K562 (cell line): ENCODE data around the gene RELCH. TPM values are rescaled to one million over a fixed set of nuclear protein-coding genes. Genes with fewer than 3 reads are reported as not detected.

Source experiments
- CBX5 ChIP-seq: IDR thresholded peaks from 2 replicates; pipeline ENCODE4 v1.6.1; 2014; ENCODE audit warnings: low read depth, borderline replicate concordance
- CBX8 ChIP-seq: fragments of 200-600 bp; sonication (generic); IDR thresholded peaks from 2 replicates; pipeline ENCODE4 v1.6.1; 2012; ENCODE audit warnings: borderline replicate concordance, mixed run types, low read depth, mild to moderate bottlenecking, moderate library complexity, mixed read lengths, low read length, control low read depth, inconsistent platforms; ENCODE audit not compliant: poor library complexity, severe bottlenecking; ENCODE audit errors: extremely low read depth
- CREM ChIP-seq: IDR thresholded peaks from 2 replicates; pipeline ENCODE4 v1.6.1; 2014; ENCODE audit warnings: antibody characterized with exemption, low read depth
- FUS ChIP-seq: fragments of 200-400 bp; formaldehyde crosslinking; optimal IDR thresholded peaks from 2 replicates; pipeline ENCODE3; 2017; ENCODE audit warnings: low read depth, low read length
- GTF2A2 ChIP-seq: IDR thresholded peaks from 2 replicates; pipeline ENCODE4 v1.6.1; 2016; ENCODE audit warnings: mild to moderate bottlenecking, missing genetic modification characterization, missing compliant biosample characterization
- HDAC2 ChIP-seq: fragments of 450-650 bp; IDR thresholded peaks from 2 replicates; pipeline ENCODE4 v1.6.1; 2016; ENCODE audit warnings: mild to moderate bottlenecking
- HMG20A ChIP-seq: fragments of 450-650 bp; formaldehyde crosslinking; conservative IDR thresholded peaks from 2 replicates; pipeline ENCODE4 v1.4.0; 2020; ENCODE audit warnings: mild to moderate bottlenecking, mixed read lengths
- HNRNPUL1 ChIP-seq: fragments of 200-400 bp; formaldehyde crosslinking; IDR thresholded peaks from 2 replicates; pipeline ENCODE4 v1.6.1; 2017; ENCODE audit warnings: low read length
- JUN ChIP-seq, 2 experiments: sonication (generic) in 1 of 2; formaldehyde crosslinking in 1 of 2; IDR thresholded peaks; 2 replicates each; pipeline versions ENCODE4 v1.6.1 to v1.8.0; 2012 to 2022; ENCODE audit warnings: borderline replicate concordance in 2 of 2, mild to moderate bottlenecking in 2 of 2, improper control_type of control experiment in 1 of 2, low read depth in 1 of 2, low read length in 1 of 2, missing genetic modification reagents in 1 of 2
- MEIS2 ChIP-seq: fragments of 450-650 bp; IDR thresholded peaks from 2 replicates; pipeline ENCODE4 v1.6.1; 2014; ENCODE audit warnings: mild to moderate bottlenecking; ENCODE audit not compliant: partially characterized antibody
- MYC ChIP-seq, 2 experiments: fragments of 250-450 bp in 1 of 2; sonication (Bioruptor Pico) in 1 of 2; IDR thresholded peaks; 2 replicates each; pipeline versions ENCODE4 v1.5.1 to v1.6.1; 2012 to 2021; ENCODE audit warnings: low read depth in 2 of 2, borderline replicate concordance in 1 of 2, improper control_type of control experiment in 1 of 2, low read length in 1 of 2, mild to moderate bottlenecking in 1 of 2, moderate library complexity in 1 of 2
- RUNX1 ChIP-seq: sonication (generic); IDR thresholded peaks from 2 replicates; pipeline ENCODE4 v1.6.1; 2016; ENCODE audit warnings: antibody characterized with exemption, low read depth
- SMARCA4 ChIP-seq: fragments of 450-650 bp; IDR thresholded peaks from 2 replicates; pipeline ENCODE4 v1.6.1; 2016
- ZKSCAN3 ChIP-seq: fragments of 250-450 bp; sonication (Bioruptor Pico); IDR thresholded peaks from 2 replicates; pipeline ENCODE4 v1.4.0; 2020
- ZNF12 ChIP-seq: sonication (generic); formaldehyde crosslinking; IDR thresholded peaks from 2 replicates; pipeline ENCODE4 v1.4.0; 2020; ENCODE audit warnings: mild to moderate bottlenecking, missing genetic modification reagents
- ZNF217 ChIP-seq: sonication (generic); formaldehyde crosslinking; IDR thresholded peaks from 2 replicates; pipeline ENCODE4 v1.8.0; 2022; ENCODE audit warnings: mild to moderate bottlenecking, missing genetic modification reagents
- ZNF24 ChIP-seq: fragments of 450-650 bp; IDR thresholded peaks from 2 replicates; pipeline ENCODE4 v1.6.1; 2016
- polyA plus RNA-seq, 8 experiments: library from polyadenylated mRNA; depleted of rRNA in 4 of 8; stranded (reverse) in 5 of 8; unstranded in 3 of 8; fragments of >200 nt; fragmentation: Nextera tagmentation in 2 of 8; fragmentation: Illumina TruSeq in 1 of 8; extraction: Ambion mirVana in 2 of 8; extraction: Trizol in 1 of 8; gene quantifications; 2 replicates each; pipeline versions ENCODE4 v1.2.1 to v1.2.3, GENCODE V29; 2011 to 2014; ENCODE audit warnings: inconsistent platforms in 1 of 8, missing spikeins in 1 of 8
- total RNA-seq, 7 experiments: library from RNA; depleted of rRNA in 6 of 7; stranded (reverse); fragments of >200 nt in 6 of 7; fragmentation: Illumina TruSeq in 2 of 7; extraction: Trizol in 2 of 7; gene quantifications; 2 replicates each; pipeline versions ENCODE4 v1.2.1 to v1.2.3, GENCODE V29; 2011 to 2021; ENCODE audit warnings: low replicate concordance in 1 of 7
- TF ChIP-seq, protein P1 (sequence below): fragments of 250-450 bp; sonication (Bioruptor Pico); IDR thresholded peaks from 2 replicates; pipeline ENCODE4 v1.4.0; 2020; ENCODE audit warnings: mild to moderate bottlenecking, moderate library complexity, borderline replicate concordance
- TF ChIP-seq, protein P2 (sequence below): IDR thresholded peaks from 2 replicates; pipeline ENCODE4 v1.6.1; 2011; ENCODE audit not compliant: insufficient read length; ENCODE audit errors: extremely low read depth
- TF ChIP-seq, protein P3 (sequence below): sonication (generic); formaldehyde crosslinking; IDR thresholded peaks from 2 replicates; pipeline ENCODE4 v1.8.0; 2023; ENCODE audit warnings: mild to moderate bottlenecking, missing genetic modification reagents
- TF ChIP-seq, protein P4 (sequence below): sonication (generic); formaldehyde crosslinking; IDR thresholded peaks from 2 replicates; pipeline ENCODE4 v1.8.0; 2022; ENCODE audit warnings: mild to moderate bottlenecking, missing genetic modification reagents, borderline replicate concordance

RELCH gene
- total and polyA plus RNA-seq, 9 of the 15 experiments (the other 6 are each of a cell fraction or from before 2014, with no cell fraction given), result 1.4 to 13.6 (median 7.6) TPM

DNA sequence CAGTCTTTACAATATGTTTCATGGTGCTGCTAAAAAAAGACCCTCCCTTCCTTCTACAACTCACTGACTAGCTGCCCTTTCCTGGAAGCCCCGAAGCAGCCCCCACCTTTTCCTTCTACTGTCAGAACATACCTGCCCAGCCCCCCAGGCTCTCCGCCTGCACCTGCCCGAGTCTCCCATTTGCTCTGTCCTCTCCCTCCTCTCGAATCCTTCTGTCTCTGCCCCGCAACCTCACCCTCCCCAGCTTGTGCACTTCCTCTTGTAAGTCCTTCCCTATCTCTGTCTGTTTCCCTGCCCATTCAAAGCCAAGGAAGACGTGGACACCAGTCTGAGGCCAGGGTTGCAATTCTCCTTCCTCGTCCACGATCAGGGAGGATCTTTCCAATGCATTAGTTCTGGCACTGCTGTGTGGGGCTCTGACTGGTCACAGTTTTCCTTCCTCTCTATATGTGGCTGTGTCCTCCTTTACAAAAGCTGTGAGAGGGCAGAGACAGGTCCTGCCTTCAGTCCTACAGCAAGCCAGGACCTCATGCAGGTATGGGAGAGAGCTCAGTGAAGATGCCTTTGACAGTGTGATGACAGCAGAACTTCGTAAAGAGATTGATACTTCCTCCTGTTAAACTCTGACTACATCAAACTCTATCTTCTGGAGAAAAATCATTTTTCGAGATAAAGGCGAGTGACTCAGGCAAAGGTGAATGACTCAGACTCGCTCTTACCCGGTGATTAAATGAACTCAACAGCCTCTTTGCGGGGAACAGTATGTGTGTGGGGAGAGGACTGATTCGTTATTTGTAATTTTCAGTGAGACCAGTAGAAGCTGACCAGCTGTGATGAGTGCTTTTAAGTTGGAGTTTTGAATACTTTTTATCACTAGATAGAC lies 152.3 kb downstream of the RELCH start (continued):
- TF ChIP-seq, protein P1, sequence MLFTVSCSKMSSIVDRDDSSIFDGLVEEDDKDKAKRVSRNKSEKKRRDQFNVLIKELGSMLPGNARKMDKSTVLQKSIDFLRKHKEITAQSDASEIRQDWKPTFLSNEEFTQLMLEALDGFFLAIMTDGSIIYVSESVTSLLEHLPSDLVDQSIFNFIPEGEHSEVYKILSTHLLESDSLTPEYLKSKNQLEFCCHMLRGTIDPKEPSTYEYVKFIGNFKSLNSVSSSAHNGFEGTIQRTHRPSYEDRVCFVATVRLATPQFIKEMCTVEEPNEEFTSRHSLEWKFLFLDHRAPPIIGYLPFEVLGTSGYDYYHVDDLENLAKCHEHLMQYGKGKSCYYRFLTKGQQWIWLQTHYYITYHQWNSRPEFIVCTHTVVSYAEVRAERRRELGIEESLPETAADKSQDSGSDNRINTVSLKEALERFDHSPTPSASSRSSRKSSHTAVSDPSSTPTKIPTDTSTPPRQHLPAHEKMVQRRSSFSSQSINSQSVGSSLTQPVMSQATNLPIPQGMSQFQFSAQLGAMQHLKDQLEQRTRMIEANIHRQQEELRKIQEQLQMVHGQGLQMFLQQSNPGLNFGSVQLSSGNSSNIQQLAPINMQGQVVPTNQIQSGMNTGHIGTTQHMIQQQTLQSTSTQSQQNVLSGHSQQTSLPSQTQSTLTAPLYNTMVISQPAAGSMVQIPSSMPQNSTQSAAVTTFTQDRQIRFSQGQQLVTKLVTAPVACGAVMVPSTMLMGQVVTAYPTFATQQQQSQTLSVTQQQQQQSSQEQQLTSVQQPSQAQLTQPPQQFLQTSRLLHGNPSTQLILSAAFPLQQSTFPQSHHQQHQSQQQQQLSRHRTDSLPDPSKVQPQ, result no peak
- TF ChIP-seq CREM (no peak), ZKSCAN3 (CRISPR knock-in tag) (no peak), FUS (no peak), CBX5 (no peak), ZNF24 (no peak), JUN (IDR thresholded peaks at IDR 0.05; ENCODE audit: borderline replicate concordance, low read depth, low read length) (peak; percentile 74), JUN (CRISPR knock-in tag; IDR thresholded peaks at IDR 0.05; ENCODE audit: borderline replicate concordance) (no peak), ZNF12 (no peak), HNRNPUL1 (no peak), GTF2A2 (tag) (no peak), HMG20A (no peak), CBX8 (peak; percentile 70), HDAC2 (no peak), ZNF217 (CRISPR knock-in tag) (no peak), MYC (IDR thresholded peaks at IDR 0.05; ENCODE audit: low read depth, low read length) (no peak), MYC (CRISPR knock-in tag; IDR thresholded peaks at IDR 0.05; ENCODE audit: borderline replicate concordance, low read depth) (no peak), MEIS2 (peak; percentile 69), RUNX1 (no peak), SMARCA4 (peak; percentile 50; the same call in 1 of the 2 replicates)
- TF ChIP-seq, protein P2, sequence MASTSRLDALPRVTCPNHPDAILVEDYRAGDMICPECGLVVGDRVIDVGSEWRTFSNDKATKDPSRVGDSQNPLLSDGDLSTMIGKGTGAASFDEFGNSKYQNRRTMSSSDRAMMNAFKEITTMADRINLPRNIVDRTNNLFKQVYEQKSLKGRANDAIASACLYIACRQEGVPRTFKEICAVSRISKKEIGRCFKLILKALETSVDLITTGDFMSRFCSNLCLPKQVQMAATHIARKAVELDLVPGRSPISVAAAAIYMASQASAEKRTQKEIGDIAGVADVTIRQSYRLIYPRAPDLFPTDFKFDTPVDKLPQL, result no peak
- TF ChIP-seq, protein P3, sequence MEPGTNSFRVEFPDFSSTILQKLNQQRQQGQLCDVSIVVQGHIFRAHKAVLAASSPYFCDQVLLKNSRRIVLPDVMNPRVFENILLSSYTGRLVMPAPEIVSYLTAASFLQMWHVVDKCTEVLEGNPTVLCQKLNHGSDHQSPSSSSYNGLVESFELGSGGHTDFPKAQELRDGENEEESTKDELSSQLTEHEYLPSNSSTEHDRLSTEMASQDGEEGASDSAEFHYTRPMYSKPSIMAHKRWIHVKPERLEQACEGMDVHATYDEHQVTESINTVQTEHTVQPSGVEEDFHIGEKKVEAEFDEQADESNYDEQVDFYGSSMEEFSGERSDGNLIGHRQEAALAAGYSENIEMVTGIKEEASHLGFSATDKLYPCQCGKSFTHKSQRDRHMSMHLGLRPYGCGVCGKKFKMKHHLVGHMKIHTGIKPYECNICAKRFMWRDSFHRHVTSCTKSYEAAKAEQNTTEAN, result no peak
- TF ChIP-seq, protein P4, sequence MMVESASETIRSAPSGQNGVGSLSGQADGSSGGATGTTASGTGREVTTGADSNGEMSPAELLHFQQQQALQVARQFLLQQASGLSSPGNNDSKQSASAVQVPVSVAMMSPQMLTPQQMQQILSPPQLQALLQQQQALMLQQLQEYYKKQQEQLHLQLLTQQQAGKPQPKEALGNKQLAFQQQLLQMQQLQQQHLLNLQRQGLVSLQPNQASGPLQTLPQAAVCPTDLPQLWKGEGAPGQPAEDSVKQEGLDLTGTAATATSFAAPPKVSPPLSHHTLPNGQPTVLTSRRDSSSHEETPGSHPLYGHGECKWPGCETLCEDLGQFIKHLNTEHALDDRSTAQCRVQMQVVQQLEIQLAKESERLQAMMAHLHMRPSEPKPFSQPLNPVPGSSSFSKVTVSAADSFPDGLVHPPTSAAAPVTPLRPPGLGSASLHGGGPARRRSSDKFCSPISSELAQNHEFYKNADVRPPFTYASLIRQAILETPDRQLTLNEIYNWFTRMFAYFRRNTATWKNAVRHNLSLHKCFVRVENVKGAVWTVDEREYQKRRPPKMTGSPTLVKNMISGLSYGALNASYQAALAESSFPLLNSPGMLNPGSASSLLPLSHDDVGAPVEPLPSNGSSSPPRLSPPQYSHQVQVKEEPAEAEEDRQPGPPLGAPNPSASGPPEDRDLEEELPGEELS (CRISPR knock-in tag), result no peak
